Left renal pelvis (tissue), 4 donors: ENCODE results near the gene PRICKLE2. TPM values are rescaled to one million over a fixed set of nuclear protein-coding genes. Genes with fewer than 3 reads are reported as not detected.

ENCODE experiments used
- DNase-seq, 4 donors: peaks; one replicate each; pipeline ENCODE4 v3.0.0-alpha.2; 2013; ENCODE audit warnings: low read depth in 4 of 4, low spot score in 3 of 4
- polyA plus RNA-seq, 4 donors: library from polyadenylated mRNA; unstranded; fragments of 120-200 nt; gene quantifications; one replicate each; pipeline ENCODE4 v1.2.1, GENCODE V29; 2013; ENCODE audit not compliant: insufficient read length in 4 of 4

Gene PRICKLE2
- polyA plus RNA-seq, 4 donors, result 19.3 to 20.8 (median 20.0) TPM

- no peak for DNase-seq
Measured at GRCh38 chr3:64138656-64139375, 86.5 kb downstream of the PRICKLE2 start.

- DNase-seq, result no peak
Measured at GRCh38 chr3:64138046-64138445, 87.2 kb downstream of the PRICKLE2 start.

- no peak for DNase-seq
Measured at GRCh38 chr3:64134882-64135281, 90.4 kb downstream of the PRICKLE2 start.

DNA sequence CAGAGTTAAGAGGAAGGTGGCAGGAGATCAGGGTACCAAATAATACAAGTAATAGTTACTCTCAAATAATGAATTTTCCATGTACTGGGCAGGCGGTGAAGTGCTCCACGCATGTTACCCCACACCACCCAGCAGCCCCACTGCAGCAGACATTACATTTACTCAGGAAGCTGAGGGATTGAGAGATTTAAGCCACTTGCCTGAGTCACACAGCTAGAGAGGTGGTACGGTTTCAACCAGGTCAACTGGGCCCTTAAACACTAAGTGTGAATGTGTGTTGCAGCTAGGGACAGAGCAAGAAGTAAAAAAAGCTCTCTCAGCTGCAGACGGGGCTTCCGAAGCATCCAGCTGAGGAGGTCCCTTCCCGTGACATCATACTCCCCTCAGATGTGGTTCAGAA, 91.3 kb downstream of the PRICKLE2 start:
- DNase-seq, result no peak

DNA sequence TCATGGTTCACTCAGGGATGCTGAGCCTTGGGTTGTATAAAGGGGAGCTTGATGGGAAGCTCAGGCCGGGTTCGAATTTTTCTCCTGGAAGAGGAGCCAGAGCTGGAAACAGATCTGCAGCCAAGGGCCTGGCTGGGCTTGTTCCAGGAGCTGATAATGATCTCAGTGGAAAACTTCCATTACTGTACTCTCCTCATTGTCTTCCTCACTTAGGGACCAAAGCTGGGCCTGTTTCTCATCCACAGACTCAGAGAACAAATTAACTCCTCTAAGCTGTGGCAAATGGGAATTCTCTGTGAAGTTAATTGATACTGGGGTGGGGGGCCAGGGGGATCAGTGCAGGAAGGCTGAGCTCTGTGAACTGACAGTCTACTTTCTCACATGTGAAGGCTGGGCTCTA, 92.0 kb downstream of the PRICKLE2 start:
- no peak for DNase-seq

DNA sequence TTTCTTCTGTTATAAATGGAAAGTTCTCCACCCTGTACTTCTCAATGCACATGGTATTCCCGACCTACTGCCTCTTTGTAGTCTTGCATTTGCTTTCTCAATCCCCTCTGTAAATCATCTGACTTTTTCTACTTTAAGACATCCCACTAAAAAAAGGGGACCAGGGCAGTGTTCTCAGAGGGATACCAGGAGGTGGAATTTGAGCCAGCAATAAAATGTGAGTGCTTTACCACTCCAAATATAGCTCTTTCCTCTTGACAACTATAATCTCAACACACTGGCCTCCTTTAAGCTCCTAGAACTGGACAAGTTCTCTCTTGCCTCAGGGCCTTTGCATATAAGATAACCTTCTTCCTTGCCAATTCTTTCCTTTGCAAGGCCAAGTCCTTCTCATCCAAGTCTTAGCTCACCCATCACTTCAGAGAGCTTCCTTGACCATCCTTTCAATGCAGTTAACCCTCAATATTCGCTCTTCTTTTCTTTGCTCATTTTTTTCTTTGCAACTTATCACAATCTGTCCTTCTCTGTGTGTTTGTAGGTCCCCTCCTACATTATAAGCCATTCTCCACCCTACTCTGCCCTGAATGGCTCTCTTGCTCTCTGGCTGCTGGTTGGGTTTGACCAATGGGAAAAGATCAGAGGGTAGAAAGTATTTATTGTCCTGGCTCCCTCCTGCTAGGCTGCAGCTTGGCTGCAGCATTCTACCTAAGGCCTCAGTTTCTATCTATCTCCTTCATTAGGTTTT, 93.4 kb downstream of the PRICKLE2 start:
- DNase-seq, result no peak

DNA sequence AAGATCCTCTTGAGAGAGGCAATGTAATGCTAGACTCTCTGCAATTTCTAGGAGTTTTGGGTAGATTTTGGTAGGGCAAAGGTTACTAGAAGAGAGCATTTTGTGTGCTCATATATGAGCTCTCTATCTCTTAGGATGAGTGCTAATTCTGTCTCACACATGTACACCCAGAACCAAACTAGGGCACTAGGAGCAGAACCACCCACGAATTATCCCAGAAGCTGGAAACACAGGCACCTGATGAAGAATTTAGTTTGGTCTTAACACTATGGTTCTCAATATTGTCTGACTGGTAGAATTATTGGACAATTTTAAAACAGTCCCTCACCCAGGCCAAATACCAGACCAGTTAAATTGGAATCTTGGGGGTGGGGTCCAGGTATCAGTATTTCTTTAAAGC, 94.8 kb downstream of the PRICKLE2 start:
- DNase-seq, result no peak

- no peak for DNase-seq
Measured at GRCh38 chr3:64129581-64129980, 95.7 kb downstream of the PRICKLE2 start.

DNA sequence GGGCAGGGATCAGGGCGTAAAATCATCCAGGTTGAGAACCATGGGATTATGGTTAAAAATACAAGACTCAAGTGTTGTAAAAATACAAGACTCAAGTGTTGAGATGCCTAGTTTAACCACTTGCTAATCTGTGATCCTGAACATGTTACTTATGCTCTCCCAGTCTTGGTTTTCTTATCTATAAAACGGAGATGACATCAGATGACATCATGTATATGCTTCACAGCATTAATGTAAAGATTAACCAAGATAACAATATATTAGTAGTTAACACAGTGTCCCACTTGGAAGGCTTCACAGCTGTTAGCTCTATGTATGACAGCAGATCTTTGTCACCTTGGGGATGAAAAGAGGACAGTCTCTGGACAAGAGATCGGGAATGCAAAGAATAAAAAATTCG, 96.2 kb downstream of the PRICKLE2 start:
- DNase-seq, result no peak

DNA sequence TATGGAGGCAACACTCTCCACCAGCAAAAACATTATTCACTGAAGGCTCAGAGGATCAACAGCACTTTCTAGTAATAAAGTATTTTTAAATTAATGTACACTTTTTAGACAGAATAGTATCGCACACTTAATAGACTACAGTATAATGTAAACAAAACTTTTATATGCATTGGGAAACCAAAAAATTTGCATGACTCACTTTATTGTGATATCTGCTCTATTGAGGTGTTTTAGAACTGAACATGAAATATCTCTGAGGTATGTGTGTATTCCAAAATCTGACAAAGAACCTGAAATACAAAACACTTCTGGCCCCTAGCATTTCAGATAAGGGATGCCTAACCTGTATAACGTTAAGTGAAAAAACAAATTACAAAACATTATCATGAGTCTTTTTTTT, 99.7 kb downstream of the PRICKLE2 start:
- no peak for DNase-seq

DNA sequence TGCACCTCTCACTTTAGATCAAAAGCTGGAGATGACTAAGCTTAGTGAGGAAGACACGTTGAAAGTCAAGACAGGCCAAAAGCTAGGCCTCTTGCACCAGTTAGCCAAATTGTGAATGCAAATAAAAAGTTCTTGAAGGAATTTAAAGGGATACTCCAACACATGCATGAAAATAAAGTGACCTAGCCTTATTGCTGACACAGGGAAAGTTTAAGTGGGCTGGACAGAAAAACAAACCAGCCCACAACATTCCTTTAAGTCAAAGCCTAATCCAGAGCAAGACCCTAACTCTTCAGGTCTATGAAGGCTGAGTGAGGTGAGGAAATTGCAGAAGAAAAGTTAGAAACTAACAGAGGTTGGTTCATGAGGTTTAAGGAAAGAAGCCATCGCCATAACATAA, 101.3 kb downstream of the PRICKLE2 start:
- no peak for DNase-seq

- no peak for DNase-seq
Measured at GRCh38 chr3:64122476-64122875, 102.8 kb downstream of the PRICKLE2 start.

DNA sequence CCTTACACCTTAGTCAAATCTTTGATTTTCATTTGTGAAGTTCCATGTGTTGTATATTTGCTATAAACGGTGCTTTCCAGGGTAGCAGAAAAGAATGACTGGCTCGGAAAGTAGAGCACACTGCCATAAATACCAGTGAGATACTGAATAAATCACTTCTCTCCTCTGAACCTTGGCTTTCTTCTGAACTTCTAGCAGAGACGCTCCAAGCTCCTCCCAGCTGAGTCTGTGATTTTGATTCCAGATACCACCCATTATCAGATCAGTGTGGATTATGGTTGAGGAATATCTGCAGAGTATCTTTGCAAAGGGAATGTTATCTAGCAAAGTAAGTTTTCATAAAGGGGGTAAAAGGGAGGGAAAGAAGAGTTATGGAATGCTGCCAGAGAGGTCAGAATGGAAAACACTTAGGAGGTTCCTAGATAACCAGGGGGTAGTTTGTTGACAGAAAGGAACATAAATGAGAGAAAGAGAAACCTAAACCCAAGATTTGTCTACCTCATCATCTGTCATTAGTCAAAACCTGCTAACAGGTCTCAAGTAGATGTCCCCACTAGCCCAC, 103.4 kb downstream of the PRICKLE2 start:
- no peak for DNase-seq

- no peak for DNase-seq
Measured at GRCh38 chr3:64120876-64121275, 104.4 kb downstream of the PRICKLE2 start.

- DNase-seq, result no peak
Measured at GRCh38 chr3:64117483-64117882, 107.8 kb downstream of the PRICKLE2 start.

GRCh38 chr3:64114651-64115050, 110.6 kb downstream of the PRICKLE2 start:
- no peak for DNase-seq

GRCh38 chr3:64111872-64112271, 113.4 kb downstream of the PRICKLE2 start:
- DNase-seq, result no peak

DNA sequence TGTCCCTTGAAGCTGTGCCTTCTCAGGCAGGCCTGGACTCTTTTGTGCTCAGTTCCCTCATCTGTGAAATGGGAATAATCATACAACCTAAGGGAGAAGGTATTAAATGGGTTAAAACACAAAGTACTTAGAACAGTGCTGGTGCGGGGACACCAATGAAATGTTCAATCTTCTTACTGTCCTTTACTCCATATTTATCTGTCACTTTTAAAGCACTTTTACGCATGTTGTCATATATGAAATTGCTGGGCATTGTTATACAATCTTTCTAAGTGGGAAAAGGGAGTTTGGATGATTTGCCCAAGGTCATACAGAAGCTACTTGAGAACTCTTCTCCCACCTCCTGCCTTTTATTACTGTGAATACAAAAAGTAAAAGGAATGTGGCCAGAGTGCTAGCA, 114.2 kb downstream of the PRICKLE2 start:
- DNase-seq, result no peak

DNA sequence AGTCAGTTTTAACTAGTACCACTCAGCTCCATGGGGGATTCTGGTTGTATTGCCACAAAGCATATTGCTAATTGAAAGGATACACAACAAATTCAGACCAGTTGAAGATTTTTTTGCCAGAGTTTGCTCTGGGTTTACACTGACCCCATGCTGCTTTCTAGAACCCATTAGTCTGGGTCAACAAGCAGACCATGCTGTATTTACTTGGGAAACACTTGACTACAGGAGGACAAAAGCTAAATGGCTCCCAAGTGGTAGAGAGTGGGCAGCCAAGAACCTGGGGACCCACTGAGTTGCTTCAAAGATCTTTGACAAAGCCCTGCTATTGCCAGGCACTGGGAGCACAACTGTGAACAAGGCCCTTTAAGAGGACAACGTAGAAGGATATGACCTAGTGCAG, 115.2 kb downstream of the PRICKLE2 start:
- no peak for DNase-seq

- DNase-seq, result peak; percentile 14 to 32 (median 17)
Measured at GRCh38 chr3:64109438-64109837, 115.8 kb downstream of the PRICKLE2 start.

- no peak for DNase-seq
Measured at GRCh38 chr3:64108784-64109317, 116.4 kb downstream of the PRICKLE2 start.

- no peak for DNase-seq
Measured at GRCh38 chr3:64108231-64108630, 117.0 kb downstream of the PRICKLE2 start.
